Thoracic aorta (tissue), 2 donors: ENCODE measurements around the gene N4BP2L2. TPM values are rescaled to one million over a fixed set of nuclear protein-coding genes. Genes with fewer than 3 reads are reported as not detected.

Experiments
- ATAC-seq: fragments of 150-250 bp; one replicate; pipeline ENCODE4 v1.8.0; 2017; ENCODE audit warnings: low read depth; ENCODE audit not compliant: insufficient number of reproducible peaks, low FRiP score
- DNase-seq: peaks from one replicate; pipeline ENCODE4 v3.0.0-alpha.2; 2020; ENCODE audit warnings: low spot score
- H3K27ac ChIP-seq, 2 donors: fragments of 200-600 bp; sonication (generic); 1 replicate in 1 of 2; 2 replicates in 1 of 2; pipeline ENCODE4 v1.5.1; 2016; ENCODE audit warnings: mild to moderate bottlenecking in 2 of 2, moderate library complexity in 2 of 2
- H3K27me3 ChIP-seq: fragments of 200-600 bp; sonication (generic); replicated peaks from 2 replicates; pipeline ENCODE4 v1.6.0; 2016; ENCODE audit warnings: mild to moderate bottlenecking; ENCODE audit not compliant: insufficient read depth
- H3K36me3 ChIP-seq: fragments of 200-600 bp; sonication (generic); one replicate; pipeline ENCODE4 v1.5.1; 2016
- H3K4me1 ChIP-seq, 2 donors: fragments of 200-600 bp; sonication (generic); 1 replicate in 1 of 2; 2 replicates in 1 of 2; pipeline versions ENCODE4 v1.5.1 to v1.6.0; 2016; ENCODE audit warnings: low read depth in 2 of 2, mild to moderate bottlenecking in 1 of 2; ENCODE audit not compliant: control insufficient read depth in 1 of 2
- H3K4me3 ChIP-seq: fragments of 200-600 bp; sonication (generic); 2 replicates; pipeline ENCODE4 v1.5.1; 2016; ENCODE audit warnings: mild to moderate bottlenecking
- H3K9me3 ChIP-seq: fragments of 200-600 bp; sonication (generic); 2 replicates; pipeline ENCODE4 v1.5.1; 2016
- CTCF ChIP-seq: fragments of 200-600 bp; sonication (generic); IDR thresholded peaks from one replicate; pipeline ENCODE4 v1.5.1; 2019; ENCODE audit warnings: antibody characterized with exemption
- total RNA-seq, 2 donors: library from RNA; depleted of rRNA; stranded (reverse); fragments of >200 nt; gene quantifications; one replicate each; pipeline versions ENCODE4 v1.1.0 to v1.2.3, GENCODE V29; 2016

N4BP2L2 gene
- total RNA-seq, 2 donors from 2014 or later, result 135 to 251 TPM

- Histone ChIP-seq H3K4me1 (no peaks in the 10 kb centered on the region), H3K27ac (no peak overlapping the region), H3K36me3 (no peaks in the 10 kb centered on the region), H3K9me3 (no peaks in the 10 kb centered on the region), H3K27me3 (no peaks in the 10 kb centered on the region), H3K4me3 (no peak overlapping the region)
- DNase-seq (no peak), ATAC-seq (no peak)
- no peak for TF ChIP-seq CTCF
Observed at GRCh38 chr13:32555613-32556012, 17.0 kb upstream of the N4BP2L2 start.

- Histone ChIP-seq H3K9me3 (no peaks in the 10 kb centered on the region), H3K36me3 (no peaks in the 10 kb centered on the region), H3K4me1 (no peaks in the 10 kb centered on the region), H3K27me3 (no peaks in the 10 kb centered on the region), H3K4me3 (no peak overlapping the region), H3K27ac (no peak overlapping the region)
- DNase-seq (no peak), ATAC-seq (no peak)
- TF ChIP-seq CTCF, result no peak
Observed at GRCh38 chr13:32553720-32554119, 15.1 kb upstream of the N4BP2L2 start.

GRCh38 chr13:32549788-32550187 is 11.2 kb upstream of the N4BP2L2 start:
- TF ChIP-seq CTCF, result no peak
- ATAC-seq, result no peak

GRCh38 chr13:32548837-32549236 is 10.2 kb upstream of the N4BP2L2 start:
- ATAC-seq (no peak), DNase-seq (no peak)
- no peaks in the 10 kb centered on the region for H3K27me3 ChIP-seq
- no peaks in the 10 kb centered on the region for H3K36me3 ChIP-seq
- TF ChIP-seq CTCF, result no peak
- no peak overlapping the region for H3K27ac ChIP-seq
- H3K4me1 ChIP-seq, result no peaks in the 10 kb centered on the region
- H3K4me3 ChIP-seq, result no peak overlapping the region
- H3K9me3 ChIP-seq, result no peaks in the 10 kb centered on the region

More at GRCh38 chr13:32549788-32550187, 11.2 kb upstream of the N4BP2L2 start:
- no peak for DNase-seq
- no peak overlapping the region for H3K4me3 ChIP-seq
- no peaks in the 10 kb centered on the region for H3K4me1 ChIP-seq
- no peak overlapping the region for H3K27ac ChIP-seq
- H3K36me3 ChIP-seq, result no peaks in the 10 kb centered on the region
- no peaks in the 10 kb centered on the region for H3K27me3 ChIP-seq
- H3K9me3 ChIP-seq, result no peaks in the 10 kb centered on the region

- ATAC-seq (no peak), DNase-seq (no peak)
- no peaks in the 10 kb centered on the region for H3K4me1 ChIP-seq
- no peak overlapping the region for H3K27ac ChIP-seq
- no peak for TF ChIP-seq CTCF
- H3K4me3 ChIP-seq, result no peak overlapping the region
- H3K27me3 ChIP-seq, result peaks cover 4% of the 10 kb centered on the region
- H3K9me3 ChIP-seq, result no peaks in the 10 kb centered on the region
- H3K36me3 ChIP-seq, result no peaks in the 10 kb centered on the region
Observed at GRCh38 chr13:32545083-32545482, 6.5 kb upstream of the N4BP2L2 start.
